Loucy (cell line): Measurements from ENCODE around the gene TAB2.

Experiments used
- CTCF ChIP-seq: fragments of 200-600 bp; sonication (generic); conservative IDR thresholded peaks from 2 replicates; pipeline ENCODE4 v1.5.1; 2014; ENCODE audit warnings: mild to moderate bottlenecking, antibody characterized with exemption, low read length
- EZH2phosphoT487 ChIP-seq: fragments of 200-600 bp; IDR thresholded peaks from 2 replicates; pipeline ENCODE4 v1.6.1; 2018; ENCODE audit warnings: antibody characterized with exemption, mild to moderate bottlenecking, moderate library complexity, borderline replicate concordance

- TF ChIP-seq CTCF (no peak), EZH2phosphoT487 (no peak)
Observed at GRCh38 chr6:149327638-149328037, 10.1 kb downstream of the TAB2 start.
